ENCODE data around the gene HOXA3. TPM values are rescaled to one million over a fixed set of nuclear protein-coding genes. Genes with fewer than 3 reads are reported as not detected.

The HOXA3 gene
- total RNA-seq, 1 experiment from 2014 or later: not detected

DNA sequence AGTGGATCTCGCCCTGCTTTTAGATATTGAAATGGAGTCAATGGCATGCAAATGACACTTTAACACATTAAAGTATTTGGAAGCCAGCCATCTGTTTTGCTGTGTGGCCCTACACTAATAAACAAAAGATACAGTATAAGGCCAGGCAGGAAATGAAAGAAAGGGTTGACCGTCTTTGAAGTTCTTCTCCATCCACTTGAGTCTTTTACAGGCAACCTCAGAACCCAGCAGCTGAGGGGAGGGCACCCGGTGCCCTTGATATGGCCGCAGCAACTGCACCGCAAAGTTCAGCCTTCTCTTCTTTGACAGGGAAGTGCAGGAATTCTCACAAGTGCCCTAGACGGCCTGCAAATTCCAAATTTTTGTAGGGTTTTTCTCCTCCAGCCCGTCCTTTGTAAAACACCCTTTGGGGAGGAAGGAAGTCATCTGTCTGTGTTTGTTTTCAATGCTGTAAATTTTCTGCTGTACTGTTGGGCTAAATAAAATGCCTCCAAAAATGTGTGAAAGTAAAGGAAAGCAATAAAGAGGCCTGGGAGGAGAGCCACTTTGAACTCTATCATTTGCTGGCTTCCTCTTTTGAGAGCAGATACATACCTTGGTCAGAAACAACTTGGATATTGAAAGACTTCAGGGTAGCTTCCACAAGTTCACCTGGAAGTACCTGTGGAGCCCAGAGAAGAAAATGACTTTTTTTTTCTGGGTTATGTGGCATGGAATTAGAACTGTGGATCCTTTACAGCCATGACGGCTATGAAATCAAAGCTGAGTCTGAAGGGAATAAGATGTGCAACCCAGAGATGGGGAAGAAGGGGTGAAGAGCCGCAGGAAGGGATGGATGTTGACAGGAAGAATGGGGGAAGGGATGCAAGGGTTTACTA is 60.2 kb downstream of the HOXA3 start (continued):
- TF ChIP-seq, protein P1, sequence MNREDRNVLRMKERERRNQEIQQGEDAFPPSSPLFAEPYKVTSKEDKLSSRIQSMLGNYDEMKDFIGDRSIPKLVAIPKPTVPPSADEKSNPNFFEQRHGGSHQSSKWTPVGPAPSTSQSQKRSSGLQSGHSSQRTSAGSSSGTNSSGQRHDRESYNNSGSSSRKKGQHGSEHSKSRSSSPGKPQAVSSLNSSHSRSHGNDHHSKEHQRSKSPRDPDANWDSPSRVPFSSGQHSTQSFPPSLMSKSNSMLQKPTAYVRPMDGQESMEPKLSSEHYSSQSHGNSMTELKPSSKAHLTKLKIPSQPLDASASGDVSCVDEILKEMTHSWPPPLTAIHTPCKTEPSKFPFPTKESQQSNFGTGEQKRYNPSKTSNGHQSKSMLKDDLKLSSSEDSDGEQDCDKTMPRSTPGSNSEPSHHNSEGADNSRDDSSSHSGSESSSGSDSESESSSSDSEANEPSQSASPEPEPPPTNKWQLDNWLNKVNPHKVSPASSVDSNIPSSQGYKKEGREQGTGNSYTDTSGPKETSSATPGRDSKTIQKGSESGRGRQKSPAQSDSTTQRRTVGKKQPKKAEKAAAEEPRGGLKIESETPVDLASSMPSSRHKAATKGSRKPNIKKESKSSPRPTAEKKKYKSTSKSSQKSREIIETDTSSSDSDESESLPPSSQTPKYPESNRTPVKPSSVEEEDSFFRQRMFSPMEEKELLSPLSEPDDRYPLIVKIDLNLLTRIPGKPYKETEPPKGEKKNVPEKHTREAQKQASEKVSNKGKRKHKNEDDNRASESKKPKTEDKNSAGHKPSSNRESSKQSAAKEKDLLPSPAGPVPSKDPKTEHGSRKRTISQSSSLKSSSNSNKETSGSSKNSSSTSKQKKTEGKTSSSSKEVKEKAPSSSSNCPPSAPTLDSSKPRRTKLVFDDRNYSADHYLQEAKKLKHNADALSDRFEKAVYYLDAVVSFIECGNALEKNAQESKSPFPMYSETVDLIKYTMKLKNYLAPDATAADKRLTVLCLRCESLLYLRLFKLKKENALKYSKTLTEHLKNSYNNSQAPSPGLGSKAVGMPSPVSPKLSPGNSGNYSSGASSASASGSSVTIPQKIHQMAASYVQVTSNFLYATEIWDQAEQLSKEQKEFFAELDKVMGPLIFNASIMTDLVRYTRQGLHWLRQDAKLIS (CRISPR knock-in tag; IDR thresholded peaks at IDR 0.05; ENCODE audit: borderline replicate concordance): no peak

DNA sequence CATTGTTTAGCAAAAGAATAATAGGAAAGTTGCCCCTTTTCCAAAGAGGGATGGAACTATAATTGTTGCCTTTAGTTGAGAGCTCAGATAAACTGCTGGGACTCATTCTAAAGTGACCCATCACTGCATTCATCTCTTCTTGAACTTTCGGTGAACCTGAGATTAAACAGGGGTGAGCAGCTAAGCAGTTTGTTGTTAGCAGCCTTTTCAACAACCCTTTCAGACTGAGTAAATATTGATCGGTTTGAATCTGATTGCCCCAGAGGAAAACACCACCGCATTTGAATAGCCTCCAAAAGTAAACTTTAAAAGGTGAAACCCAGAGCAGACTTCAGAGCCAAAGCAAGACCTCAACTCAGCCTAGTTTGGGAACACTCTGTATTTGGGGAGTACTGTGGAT is 61.3 kb downstream of the HOXA3 start:
- TF ChIP-seq FOXK1 (CRISPR knock-in tag; IDR thresholded peaks at IDR 0.05) (no peak), NR2C2 (CRISPR knock-in tag; IDR thresholded peaks at IDR 0.05) (no peak), NFE2L1 (CRISPR knock-in tag; IDR thresholded peaks at IDR 0.05) (no peak), ATF1 (CRISPR knock-in tag; IDR thresholded peaks at IDR 0.05) (no peak), TEAD1 (CRISPR knock-in tag; IDR thresholded peaks at IDR 0.05) (no peak), EMX1 (CRISPR knock-in tag; IDR thresholded peaks at IDR 0.05) (no peak), NR3C1 (CRISPR knock-in tag; conservative IDR thresholded peaks at IDR 0.05; ENCODE audit: low read depth) (no peak)
- TF ChIP-seq, protein P2, sequence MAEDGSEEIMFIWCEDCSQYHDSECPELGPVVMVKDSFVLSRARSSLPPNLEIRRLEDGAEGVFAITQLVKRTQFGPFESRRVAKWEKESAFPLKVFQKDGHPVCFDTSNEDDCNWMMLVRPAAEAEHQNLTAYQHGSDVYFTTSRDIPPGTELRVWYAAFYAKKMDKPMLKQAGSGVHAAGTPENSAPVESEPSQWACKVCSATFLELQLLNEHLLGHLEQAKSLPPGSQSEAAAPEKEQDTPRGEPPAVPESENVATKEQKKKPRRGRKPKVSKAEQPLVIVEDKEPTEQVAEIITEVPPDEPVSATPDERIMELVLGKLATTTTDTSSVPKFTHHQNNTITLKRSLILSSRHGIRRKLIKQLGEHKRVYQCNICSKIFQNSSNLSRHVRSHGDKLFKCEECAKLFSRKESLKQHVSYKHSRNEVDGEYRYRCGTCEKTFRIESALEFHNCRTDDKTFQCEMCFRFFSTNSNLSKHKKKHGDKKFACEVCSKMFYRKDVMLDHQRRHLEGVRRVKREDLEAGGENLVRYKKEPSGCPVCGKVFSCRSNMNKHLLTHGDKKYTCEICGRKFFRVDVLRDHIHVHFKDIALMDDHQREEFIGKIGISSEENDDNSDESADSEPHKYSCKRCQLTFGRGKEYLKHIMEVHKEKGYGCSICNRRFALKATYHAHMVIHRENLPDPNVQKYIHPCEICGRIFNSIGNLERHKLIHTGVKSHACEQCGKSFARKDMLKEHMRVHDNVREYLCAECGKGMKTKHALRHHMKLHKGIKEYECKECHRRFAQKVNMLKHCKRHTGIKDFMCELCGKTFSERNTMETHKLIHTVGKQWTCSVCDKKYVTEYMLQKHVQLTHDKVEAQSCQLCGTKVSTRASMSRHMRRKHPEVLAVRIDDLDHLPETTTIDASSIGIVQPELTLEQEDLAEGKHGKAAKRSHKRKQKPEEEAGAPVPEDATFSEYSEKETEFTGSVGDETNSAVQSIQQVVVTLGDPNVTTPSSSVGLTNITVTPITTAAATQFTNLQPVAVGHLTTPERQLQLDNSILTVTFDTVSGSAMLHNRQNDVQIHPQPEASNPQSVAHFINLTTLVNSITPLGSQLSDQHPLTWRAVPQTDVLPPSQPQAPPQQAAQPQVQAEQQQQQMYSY (CRISPR knock-in tag; IDR thresholded peaks at IDR 0.05): no peak
- TF ChIP-seq, protein P3, sequence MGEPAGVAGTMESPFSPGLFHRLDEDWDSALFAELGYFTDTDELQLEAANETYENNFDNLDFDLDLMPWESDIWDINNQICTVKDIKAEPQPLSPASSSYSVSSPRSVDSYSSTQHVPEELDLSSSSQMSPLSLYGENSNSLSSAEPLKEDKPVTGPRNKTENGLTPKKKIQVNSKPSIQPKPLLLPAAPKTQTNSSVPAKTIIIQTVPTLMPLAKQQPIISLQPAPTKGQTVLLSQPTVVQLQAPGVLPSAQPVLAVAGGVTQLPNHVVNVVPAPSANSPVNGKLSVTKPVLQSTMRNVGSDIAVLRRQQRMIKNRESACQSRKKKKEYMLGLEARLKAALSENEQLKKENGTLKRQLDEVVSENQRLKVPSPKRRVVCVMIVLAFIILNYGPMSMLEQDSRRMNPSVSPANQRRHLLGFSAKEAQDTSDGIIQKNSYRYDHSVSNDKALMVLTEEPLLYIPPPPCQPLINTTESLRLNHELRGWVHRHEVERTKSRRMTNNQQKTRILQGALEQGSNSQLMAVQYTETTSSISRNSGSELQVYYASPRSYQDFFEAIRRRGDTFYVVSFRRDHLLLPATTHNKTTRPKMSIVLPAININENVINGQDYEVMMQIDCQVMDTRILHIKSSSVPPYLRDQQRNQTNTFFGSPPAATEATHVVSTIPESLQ (CRISPR knock-in tag; IDR thresholded peaks at IDR 0.05): no peak
- TF ChIP-seq, protein P4, sequence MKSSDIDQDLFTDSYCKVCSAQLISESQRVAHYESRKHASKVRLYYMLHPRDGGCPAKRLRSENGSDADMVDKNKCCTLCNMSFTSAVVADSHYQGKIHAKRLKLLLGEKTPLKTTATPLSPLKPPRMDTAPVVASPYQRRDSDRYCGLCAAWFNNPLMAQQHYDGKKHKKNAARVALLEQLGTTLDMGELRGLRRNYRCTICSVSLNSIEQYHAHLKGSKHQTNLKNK (CRISPR knock-in tag; IDR thresholded peaks at IDR 0.05): no peak
- Mint-ChIP-seq H3K4me3 (no peak overlapping the region), H3K36me3 (0 out of 2 replicates have a peak, but pooled peaks cover 3% of the 10 kb centered on the region), H3K27ac (no peak overlapping the region), H3K27me3 (ENCODE audit: low read depth) (peaks cover 99% of the 10 kb centered on the region), H3K4me1 (peaks cover 61% of the 10 kb centered on the region), H3K9me3 (no peaks in the 10 kb centered on the region)
- DNase-seq (ENCODE audit: low spot score) (no peak), ATAC-seq (no peak)
- ChIA-PET CTCF (interaction anchor here (0.8 to 2.9 kb wide), 4 partner anchors 19 to 89 kb away, joined by 3 to 9 read pairs (median 6); partner anchors contain the start of gene HOXA5), POLR2A (no interaction called here)

All from WTC11 (cell line).